Measurements from ENCODE around the gene PRKCE.
A peak's percentile ranks its signal among the peaks of the same experiment; 100 is the strongest.

The PRKCE gene

GRCh38 chr2:45780541-45781463, 129.3 kb downstream of the PRKCE start:
- DNase-seq (ENCODE audit: low spot score) = peak; percentile 38

- DNase-seq (ENCODE audit: low spot score) = no peak
Observed at GRCh38 chr2:45781464-45781811, 130.0 kb downstream of the PRKCE start.

DNA sequence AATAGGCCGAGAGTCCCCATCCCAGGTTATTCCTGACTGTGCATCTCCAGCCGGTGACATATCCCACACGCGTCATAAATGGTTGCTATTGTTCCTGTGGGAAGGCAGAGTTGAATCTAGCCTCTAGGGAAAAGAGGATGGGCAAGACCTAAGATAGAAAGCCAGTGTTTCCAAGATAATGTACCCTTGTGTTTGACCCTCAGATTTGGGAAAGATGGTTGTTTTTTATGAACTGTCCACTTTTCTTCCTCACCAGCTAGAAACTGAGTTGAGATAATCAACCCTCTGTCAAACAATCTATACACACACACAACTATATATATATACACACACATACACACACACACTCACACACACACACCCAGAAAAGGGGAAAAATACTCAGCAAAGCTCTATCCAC, 131.0 kb downstream of the PRKCE start:
- no peak for DNase-seq (ENCODE audit: low spot score)

- DNase-seq (ENCODE audit: low spot score) = no peak
Observed at GRCh38 chr2:45782986-45783385, 131.5 kb downstream of the PRKCE start.

DNA sequence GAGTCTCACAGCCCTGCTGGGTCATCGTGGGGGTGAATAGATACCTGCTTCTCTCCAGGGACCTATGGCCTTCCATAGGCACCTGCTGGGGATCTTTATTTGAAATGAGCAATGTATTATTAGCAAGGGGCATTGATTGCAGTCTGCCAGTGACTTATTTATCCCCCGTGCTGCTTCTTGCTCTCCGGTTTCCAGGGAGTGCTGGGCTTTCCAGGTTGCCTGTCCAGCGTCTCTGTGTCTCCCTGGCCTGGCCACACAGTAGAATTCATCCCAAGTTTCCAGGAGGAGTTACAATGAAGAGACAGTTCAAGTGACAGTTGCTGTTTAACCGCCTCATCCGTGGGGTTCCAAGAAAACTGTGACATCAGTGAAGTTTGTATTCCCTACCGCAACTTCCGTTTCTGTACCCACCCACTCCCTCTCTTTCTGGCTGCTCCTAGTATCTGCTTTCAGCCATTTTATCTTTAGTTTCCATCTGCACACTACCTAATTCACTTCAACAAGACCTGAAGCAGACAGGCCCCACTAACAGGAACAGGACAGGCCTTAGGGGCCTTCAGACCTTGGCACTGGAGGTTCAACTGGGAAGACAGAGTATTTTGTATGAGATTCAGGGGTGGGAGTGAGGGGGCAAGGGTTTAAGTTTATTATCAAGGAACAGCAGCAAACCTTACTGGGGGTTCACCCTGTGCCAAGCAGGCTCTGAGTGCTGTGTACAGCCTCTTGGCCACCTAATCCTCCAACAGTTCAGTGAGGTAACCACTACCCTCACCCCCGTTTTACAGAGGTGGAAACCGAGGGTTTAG, 134.8 kb downstream of the PRKCE start:
- DNase-seq (ENCODE audit: low spot score) = no peak

- DNase-seq (ENCODE audit: low spot score) = no peak
Observed at GRCh38 chr2:45786836-45787357, 135.4 kb downstream of the PRKCE start.

GRCh38 chr2:45788401-45788800, 136.9 kb downstream of the PRKCE start:
- no peak for DNase-seq (ENCODE audit: low spot score)

- no peak for DNase-seq (ENCODE audit: low spot score)
Observed at GRCh38 chr2:45789317-45789716, 137.8 kb downstream of the PRKCE start.

- no peak for DNase-seq (ENCODE audit: low spot score)
Observed at GRCh38 chr2:45789961-45790723, 138.7 kb downstream of the PRKCE start.

GRCh38 chr2:45793305-45793962, 142.0 kb downstream of the PRKCE start:
- no peak for DNase-seq (ENCODE audit: low spot score)

DNA sequence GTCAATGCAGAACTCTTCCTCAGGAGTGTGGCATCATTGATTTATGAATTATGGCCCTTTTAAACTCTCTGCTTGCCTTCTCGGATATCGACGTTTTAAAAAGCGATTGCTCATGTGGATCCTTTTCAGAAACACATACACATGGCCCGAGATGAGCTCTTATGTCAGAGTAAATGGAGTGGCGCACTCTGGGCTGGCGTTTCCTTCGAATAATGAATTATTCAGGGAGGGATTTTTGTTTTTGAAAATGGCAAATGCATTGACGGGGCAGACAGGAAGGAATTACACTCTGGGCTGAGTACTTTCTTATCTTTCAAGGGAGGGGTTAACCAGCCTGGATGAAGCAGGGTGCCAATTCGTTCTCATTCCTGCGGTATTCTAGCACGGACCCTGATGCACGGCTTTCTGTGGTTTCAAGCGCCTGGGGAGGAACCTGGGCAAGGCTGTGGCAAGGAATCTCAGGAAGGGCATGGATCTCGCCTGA, 142.7 kb downstream of the PRKCE start:
- DNase-seq (ENCODE audit: low spot score) = peak; percentile 14

DNA sequence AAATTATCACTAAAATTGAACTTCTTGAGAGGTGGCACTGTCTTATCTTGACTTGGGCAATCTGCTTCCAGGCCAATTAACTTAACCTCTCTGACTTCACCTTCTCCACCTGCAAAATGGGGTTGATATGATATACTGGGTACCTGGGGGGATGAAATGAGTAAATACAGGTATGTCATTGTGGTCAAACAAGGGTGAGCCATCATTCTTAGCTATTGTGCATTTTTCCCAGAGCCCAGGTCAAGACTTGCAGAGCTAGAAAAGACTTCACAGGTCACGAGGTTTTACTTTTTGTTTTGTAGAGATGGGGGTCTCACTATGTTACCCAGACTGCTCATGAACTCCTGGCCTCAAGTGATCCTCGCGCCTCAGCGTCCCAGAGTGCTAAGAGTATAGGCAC, 145.0 kb downstream of the PRKCE start:
- no peak for DNase-seq (ENCODE audit: low spot score)

DNA sequence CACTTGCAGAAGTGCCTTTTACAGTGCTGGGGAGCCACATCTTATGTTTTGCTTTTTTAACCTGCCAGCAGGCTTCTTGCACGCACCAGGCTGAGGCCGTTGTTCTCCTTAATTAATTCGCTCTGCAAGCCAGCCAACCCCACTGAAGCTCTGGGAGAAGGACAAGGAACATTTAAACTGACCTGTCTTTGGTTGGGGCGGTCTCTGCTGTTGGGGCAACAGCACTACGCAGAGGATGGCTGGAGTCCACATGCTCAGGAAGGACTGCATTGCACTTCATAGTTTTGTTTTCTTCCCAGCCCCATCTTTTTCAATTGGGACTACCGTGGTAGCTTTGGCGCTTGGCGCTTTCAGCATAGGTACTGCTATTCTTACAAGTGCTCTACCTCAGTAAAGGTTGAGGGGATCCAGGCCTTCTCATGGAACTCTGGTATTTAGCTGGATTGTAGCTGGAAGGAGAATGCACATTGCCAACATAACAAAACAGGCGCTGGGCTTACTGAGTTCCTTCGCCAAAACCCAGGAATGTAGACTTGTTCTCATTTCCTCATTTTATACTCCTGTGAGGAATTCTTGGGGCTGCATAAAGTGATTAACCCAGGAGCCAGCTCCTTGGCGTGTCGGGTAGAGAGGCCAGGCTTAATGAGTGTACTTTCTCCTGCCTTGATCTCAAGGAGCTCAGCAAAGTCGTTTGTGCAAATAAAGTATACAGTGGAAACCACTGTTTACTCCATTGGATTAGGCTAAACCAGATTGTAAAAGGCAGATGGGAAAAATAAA, 146.2 kb downstream of the PRKCE start:
- no peak for DNase-seq (ENCODE audit: low spot score)

DNA sequence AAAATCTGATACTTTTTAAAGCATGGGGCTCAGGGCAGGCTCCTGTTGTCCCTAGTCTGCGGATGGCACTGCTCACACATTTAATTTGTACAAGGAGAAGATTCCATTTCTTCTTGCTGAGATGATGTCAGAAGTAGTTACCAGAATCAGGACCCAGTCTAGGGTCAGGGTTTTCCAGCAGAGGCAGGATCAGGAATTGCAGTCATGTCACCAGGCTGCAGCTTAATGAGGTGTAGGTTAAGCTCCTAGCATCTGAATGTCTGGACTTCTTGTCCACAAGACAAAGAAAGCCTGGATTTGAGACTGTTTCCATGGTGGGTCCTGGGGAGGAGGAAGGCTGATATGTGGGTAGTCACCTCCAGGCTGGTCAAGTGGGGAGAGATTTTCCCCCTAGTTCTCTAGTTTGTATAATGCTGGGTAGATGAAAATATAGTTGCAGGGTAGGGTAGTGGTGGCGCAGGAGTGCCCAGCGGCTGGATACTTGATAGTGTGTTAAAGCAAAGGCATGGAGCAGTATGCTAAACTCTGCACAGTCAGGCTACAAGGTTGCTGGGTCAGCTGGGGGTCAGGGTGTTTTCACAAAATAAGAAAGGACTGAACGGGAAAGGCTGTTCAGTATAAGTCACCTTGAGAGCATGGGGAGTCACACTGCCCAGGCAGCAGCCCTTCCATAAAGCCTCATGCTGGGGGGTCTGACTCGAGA, 148.4 kb downstream of the PRKCE start:
- DNase-seq (ENCODE audit: low spot score) = no peak

- DNase-seq (ENCODE audit: low spot score) = no peak
Observed at GRCh38 chr2:45802499-45803138, 151.1 kb downstream of the PRKCE start.

GRCh38 chr2:45804987-45805755, 153.7 kb downstream of the PRKCE start:
- DNase-seq (ENCODE audit: low spot score) = no peak

- DNase-seq (ENCODE audit: low spot score) = no peak
Observed at GRCh38 chr2:45806563-45807358, 155.3 kb downstream of the PRKCE start.

GRCh38 chr2:45808294-45808800, 156.9 kb downstream of the PRKCE start:
- no peak for DNase-seq (ENCODE audit: low spot score)

Data from AG08395 (cell line).